ENCODE results near the gene SRP19. TPM values are rescaled to one million over a fixed set of nuclear protein-coding genes. Genes with fewer than 3 reads are reported as not detected.
A peak's percentile ranks its signal among the peaks of the same experiment; 100 is the strongest.

The SRP19 gene
- total and polyA plus RNA-seq, 2 experiments from 2014 or later = 104 to 406 TPM

DNA sequence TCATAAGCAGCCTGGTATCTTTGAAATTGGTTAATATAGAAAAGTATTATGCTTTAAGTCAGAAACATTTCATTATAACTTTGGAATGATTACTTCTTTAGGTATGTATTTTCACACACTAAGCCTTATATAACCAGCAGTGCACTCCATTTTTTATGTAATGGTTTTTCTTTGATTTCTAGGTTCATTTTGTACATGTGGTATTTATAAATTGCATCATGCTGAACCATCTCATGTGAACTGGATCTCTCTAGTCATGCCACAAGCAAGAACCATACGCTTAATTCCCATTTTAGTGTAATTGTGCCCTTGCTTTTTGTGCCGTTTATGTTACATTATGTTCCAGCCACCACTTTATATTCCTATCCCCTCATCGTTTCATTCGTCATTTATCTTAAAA lies 38.6 kb upstream of the SRP19 start:
- Histone ChIP-seq H3K36me3 (ENCODE audit: insufficient read depth) (0 out of 2 replicates have a peak, but pooled peaks cover 7% of the 10 kb centered on the region), H3K4me3 (no peak overlapping the region), H3K27me3 (ENCODE audit: insufficient read depth) (no peaks in the 10 kb centered on the region), H3F3A (replicated peaks; ENCODE audit: low read depth) (no peaks in the 10 kb centered on the region), H3K79me2 (replicated peaks; ENCODE audit: insufficient read depth) (no peaks in the 10 kb centered on the region), H3K27ac (ENCODE audit: low read depth) (no peak overlapping the region), H3K4me2 (no peak overlapping the region), H3K4me1 (ENCODE audit: insufficient read depth) (peaks cover 22% of the 10 kb centered on the region), H4K20me1 (replicated peaks; ENCODE audit: insufficient read depth) (no peaks in the 10 kb centered on the region), H2AFZ (no peak overlapping the region), H3K9me2 (ENCODE audit: insufficient read depth) (no peaks in the 10 kb centered on the region)
- Mint-ChIP-seq H3K4me1 (peaks cover 39% of the 10 kb centered on the region), H3K27me3 (ENCODE audit: insufficient read depth, low read depth, poor library complexity) (no peaks in the 10 kb centered on the region), H3K4me3 (no peak overlapping the region), H3K36me3 (ENCODE audit: low read depth) (peaks cover 42% of the 10 kb centered on the region), H3K9me3 (no peaks in the 10 kb centered on the region), H3K27ac (peak overlapping the region; percentile 76)
- ATAC-seq = no peak
- no peak for DNase-seq (ENCODE audit: low spot score)
- TF ChIP-seq ZNF114 (CRISPR knock-in tag; IDR thresholded peaks at IDR 0.05) = no peak
- TF ChIP-seq JUNB (IDR thresholded peaks at IDR 0.05; ENCODE audit: unreplicated experiment) = no peak
- TF ChIP-seq, protein P1, sequence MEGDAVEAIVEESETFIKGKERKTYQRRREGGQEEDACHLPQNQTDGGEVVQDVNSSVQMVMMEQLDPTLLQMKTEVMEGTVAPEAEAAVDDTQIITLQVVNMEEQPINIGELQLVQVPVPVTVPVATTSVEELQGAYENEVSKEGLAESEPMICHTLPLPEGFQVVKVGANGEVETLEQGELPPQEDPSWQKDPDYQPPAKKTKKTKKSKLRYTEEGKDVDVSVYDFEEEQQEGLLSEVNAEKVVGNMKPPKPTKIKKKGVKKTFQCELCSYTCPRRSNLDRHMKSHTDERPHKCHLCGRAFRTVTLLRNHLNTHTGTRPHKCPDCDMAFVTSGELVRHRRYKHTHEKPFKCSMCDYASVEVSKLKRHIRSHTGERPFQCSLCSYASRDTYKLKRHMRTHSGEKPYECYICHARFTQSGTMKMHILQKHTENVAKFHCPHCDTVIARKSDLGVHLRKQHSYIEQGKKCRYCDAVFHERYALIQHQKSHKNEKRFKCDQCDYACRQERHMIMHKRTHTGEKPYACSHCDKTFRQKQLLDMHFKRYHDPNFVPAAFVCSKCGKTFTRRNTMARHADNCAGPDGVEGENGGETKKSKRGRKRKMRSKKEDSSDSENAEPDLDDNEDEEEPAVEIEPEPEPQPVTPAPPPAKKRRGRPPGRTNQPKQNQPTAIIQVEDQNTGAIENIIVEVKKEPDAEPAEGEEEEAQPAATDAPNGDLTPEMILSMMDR (conservative IDR thresholded peaks at IDR 0.05; ENCODE audit: low read depth in 2 of 2) = no peak
- TF ChIP-seq, protein P2, sequence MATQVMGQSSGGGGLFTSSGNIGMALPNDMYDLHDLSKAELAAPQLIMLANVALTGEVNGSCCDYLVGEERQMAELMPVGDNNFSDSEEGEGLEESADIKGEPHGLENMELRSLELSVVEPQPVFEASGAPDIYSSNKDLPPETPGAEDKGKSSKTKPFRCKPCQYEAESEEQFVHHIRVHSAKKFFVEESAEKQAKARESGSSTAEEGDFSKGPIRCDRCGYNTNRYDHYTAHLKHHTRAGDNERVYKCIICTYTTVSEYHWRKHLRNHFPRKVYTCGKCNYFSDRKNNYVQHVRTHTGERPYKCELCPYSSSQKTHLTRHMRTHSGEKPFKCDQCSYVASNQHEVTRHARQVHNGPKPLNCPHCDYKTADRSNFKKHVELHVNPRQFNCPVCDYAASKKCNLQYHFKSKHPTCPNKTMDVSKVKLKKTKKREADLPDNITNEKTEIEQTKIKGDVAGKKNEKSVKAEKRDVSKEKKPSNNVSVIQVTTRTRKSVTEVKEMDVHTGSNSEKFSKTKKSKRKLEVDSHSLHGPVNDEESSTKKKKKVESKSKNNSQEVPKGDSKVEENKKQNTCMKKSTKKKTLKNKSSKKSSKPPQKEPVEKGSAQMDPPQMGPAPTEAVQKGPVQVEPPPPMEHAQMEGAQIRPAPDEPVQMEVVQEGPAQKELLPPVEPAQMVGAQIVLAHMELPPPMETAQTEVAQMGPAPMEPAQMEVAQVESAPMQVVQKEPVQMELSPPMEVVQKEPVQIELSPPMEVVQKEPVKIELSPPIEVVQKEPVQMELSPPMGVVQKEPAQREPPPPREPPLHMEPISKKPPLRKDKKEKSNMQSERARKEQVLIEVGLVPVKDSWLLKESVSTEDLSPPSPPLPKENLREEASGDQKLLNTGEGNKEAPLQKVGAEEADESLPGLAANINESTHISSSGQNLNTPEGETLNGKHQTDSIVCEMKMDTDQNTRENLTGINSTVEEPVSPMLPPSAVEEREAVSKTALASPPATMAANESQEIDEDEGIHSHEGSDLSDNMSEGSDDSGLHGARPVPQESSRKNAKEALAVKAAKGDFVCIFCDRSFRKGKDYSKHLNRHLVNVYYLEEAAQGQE (IDR thresholded peaks at IDR 0.05; ENCODE audit: unreplicated experiment) = no peak
- no peak for TF ChIP-seq CREB1 (CRISPR knock-in tag; IDR thresholded peaks at IDR 0.05; ENCODE audit: low read depth)

DNA sequence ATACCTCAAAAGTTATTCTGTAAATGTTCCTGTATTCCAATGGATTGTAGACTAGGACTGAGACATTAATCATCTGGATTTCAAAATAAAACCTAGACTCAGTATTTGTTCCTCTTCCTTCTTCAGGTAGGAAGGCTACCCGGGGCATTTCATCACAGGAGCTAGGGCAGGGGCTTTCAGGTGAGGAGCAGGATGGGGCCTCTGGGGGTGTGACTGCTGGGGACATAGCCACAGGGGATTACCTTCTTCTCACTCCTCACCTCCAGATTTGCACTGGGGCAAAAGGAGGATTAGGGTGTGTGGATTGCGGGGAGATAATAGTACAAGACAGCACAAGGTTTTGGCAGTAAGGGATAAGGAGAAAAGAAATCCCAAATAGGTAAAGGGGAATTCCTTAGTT lies 37.9 kb upstream of the SRP19 start:
- peak overlapping the region; percentile 76 for H3K27ac Mint-ChIP-seq
- no peaks in the 10 kb centered on the region for H3K79me2 ChIP-seq (replicated peaks; ENCODE audit: insufficient read depth)
- peaks cover 42% of the 10 kb centered on the region for H3K36me3 Mint-ChIP-seq (ENCODE audit: low read depth)
- H3K4me2 ChIP-seq = no peak overlapping the region
- H3K9me2 ChIP-seq (ENCODE audit: insufficient read depth) = no peaks in the 10 kb centered on the region
- no peaks in the 10 kb centered on the region for H4K20me1 ChIP-seq (replicated peaks; ENCODE audit: insufficient read depth)
- peaks cover 39% of the 10 kb centered on the region for H3K4me1 Mint-ChIP-seq
- no peak overlapping the region for H2AFZ ChIP-seq
- H3K36me3 ChIP-seq (ENCODE audit: insufficient read depth) = 0 out of 2 replicates have a peak, but pooled peaks cover 10% of the 10 kb centered on the region
- no peak overlapping the region for H3K4me3 Mint-ChIP-seq
- DNase-seq (ENCODE audit: low spot score) (no peak), ATAC-seq (peak; percentile 54)
- no peak for TF ChIP-seq STAT1 (IDR thresholded peaks at IDR 0.05; ENCODE audit: unreplicated experiment)
- no peaks in the 10 kb centered on the region for H3F3A ChIP-seq (replicated peaks; ENCODE audit: low read depth)
- H3K27ac ChIP-seq (ENCODE audit: low read depth) = no peak overlapping the region; the same call in 1 of the 2 replicates
- H3K27me3 Mint-ChIP-seq (ENCODE audit: insufficient read depth, low read depth, poor library complexity) = no peaks in the 10 kb centered on the region
- no peak overlapping the region for H3K4me3 ChIP-seq
- no peaks in the 10 kb centered on the region for H3K9me3 Mint-ChIP-seq
- H3K4me1 ChIP-seq (ENCODE audit: insufficient read depth) = peaks cover 22% of the 10 kb centered on the region
- no peaks in the 10 kb centered on the region for H3K27me3 ChIP-seq (ENCODE audit: insufficient read depth)

Data from GM23338 (cell line).